Adrenal gland (tissue), 12 donors: ENCODE results near the gene NEGR1. TPM values are rescaled to one million over a fixed set of nuclear protein-coding genes. Genes with fewer than 3 reads are reported as not detected.

Experiments
- DNase-seq, 7 donors: peaks; one replicate each; pipeline ENCODE4 v3.0.0-alpha.2; 2019 to 2020
- H3K27ac ChIP-seq, 5 donors: fragments of 200-600 bp; sonication (generic) in 4 of 5; 1 replicate in 3 of 5; 2 replicates in 2 of 5; pipeline versions ENCODE4 v1.5.1 to v1.8.0; 2016 to 2020; ENCODE audit warnings: mild to moderate bottlenecking in 1 of 5
- H3K27me3 ChIP-seq: fragments of 200-600 bp; 2 replicates; pipeline ENCODE4 v1.8.0; 2021
- H3K36me3 ChIP-seq, 2 donors: fragments of 200-600 bp; replicated peaks in 1 of 2; 1 replicate in 1 of 2; 2 replicates in 1 of 2; pipeline versions ENCODE4 v1.5.1 to v1.8.0; 2018 to 2022
- H3K4me1 ChIP-seq, 2 donors: fragments of 200-600 bp; replicated peaks in 1 of 2; 1 replicate in 1 of 2; 2 replicates in 1 of 2; pipeline versions ENCODE4 v1.5.1 to v1.8.0; 2018 to 2021
- H3K4me3 ChIP-seq, 4 donors: fragments of 200-600 bp; sonication (generic) in 3 of 4; one replicate each; pipeline ENCODE4 v1.5.1; 2016 to 2018
- H3K9me3 ChIP-seq, 3 donors: fragments of 200-600 bp; sonication (generic) in 1 of 3; replicated peaks in 1 of 3; 1 replicate in 2 of 3; 2 replicates in 1 of 3; pipeline versions ENCODE4 v1.5.1 to v1.8.0; 2016 to 2021
- CTCF ChIP-seq, 6 experiments: fragments of 450-650 bp in 4 of 6; fragments of 200-600 bp in 2 of 6; sonication (generic) in 1 of 6; IDR thresholded peaks; 1 replicate in 5 of 6; 2 replicates in 1 of 6; pipeline versions ENCODE4 v1.5.1 to v1.8.0; 2016 to 2021; ENCODE audit warnings: antibody characterized with exemption in 6 of 6, mild to moderate bottlenecking in 2 of 6, moderate library complexity in 1 of 6
- POLR2A ChIP-seq, 2 donors: fragments of 450-650 bp; IDR thresholded peaks; one replicate each; pipeline ENCODE4 v1.6.1; 2017; ENCODE audit warnings: antibody characterized with exemption in 2 of 2, mild to moderate bottlenecking in 2 of 2, moderate library complexity in 1 of 2
- WGBS, 4 donors: extraction: QIAGEN DNeasy Blood & Tissue Kit in 2 of 4; methylation state at CpG; one replicate each; pipeline versions ENCODE4 v1.1.5 to v1.1.7; 2013 to 2017; 5-methylcytosine and 5-hydroxymethylcytosine counted together
- intact Hi-C, 2 donors: fragments of 100-400 bp; cut with DNase I; formaldehyde crosslinking; loops; one replicate each; pipeline versions ENCODE4 v1.14.1 to v1.15.0; 2022 to 2023
- polyA plus RNA-seq, 3 donors: library from polyadenylated mRNA; stranded (reverse); fragments of 200-250 nt in 2 of 3; fragments of 350-450 nt in 1 of 3; fragmentation: Illumina TruSeq in 1 of 3; extraction: RNeasy Lipid Tissue Mini Kit (QIAGEN cat#74804) in 1 of 3; gene quantifications; one replicate each; pipeline ENCODE4 v1.2.3, GENCODE V29; 2013 to 2014
- total RNA-seq, 9 donors: library from RNA; depleted of rRNA in 4 of 9; stranded (reverse); fragments of >200 nt in 4 of 9; fragments of 120-200 nt in 1 of 9; fragmentation: NEBNext Ultra II Directional in 1 of 9; extraction: Animal tissue kit (Norgen Biotek cat#: 25700) in 1 of 9; gene quantifications; one replicate each; pipeline versions ENCODE4 v1.1.0 to v1.2.4, GENCODE V29; 2013 to 2023
- donor health status: healthy with polysubstance abuse.
- donor health status: Bipolar disorder and iron deficiency.
- donor health status: DM: yes; HTN: yes; CAD: no.
- donor health status: DM: no; HTN: no; CAD: no.
- donor health status: DM: no; HTN: no; CAD: no.
- donor health status: DM: yes; HTN: yes; CAD: no.

Gene NEGR1
- total and polyA plus RNA-seq, 12 donors = 1.1 to 7.4 (median 4.0) TPM

- no peaks in the 10 kb centered on the region for H3K27me3 ChIP-seq
- no peak for DNase-seq
- 46 to 71% (median 59%) methylated on average over 1 of the region's 1 CpG for WGBS, 4 donors
- no peaks in the 10 kb centered on the region for H3K4me1 ChIP-seq
- no peak overlapping the region for H3K4me3 ChIP-seq
- H3K27ac ChIP-seq = no peak overlapping the region
- TF ChIP-seq CTCF (IDR thresholded peaks at IDR 0.05) = no peak
- no peak for TF ChIP-seq POLR2A (IDR thresholded peaks at IDR 0.05)
- intact Hi-C loops = no loop called here
- no peaks in the 10 kb centered on the region for H3K9me3 ChIP-seq
- no peaks in the 10 kb centered on the region for H3K36me3 ChIP-seq
Observed at GRCh38 chr1:71857862-71858261, 424.5 kb downstream of the NEGR1 start.

- H3K27ac ChIP-seq = no peak overlapping the region
- H3K36me3 ChIP-seq = no peaks in the 10 kb centered on the region
- intact Hi-C loops = no loop called here
- H3K9me3 ChIP-seq = no peaks in the 10 kb centered on the region
- no peaks in the 10 kb centered on the region for H3K27me3 ChIP-seq
- no peak for DNase-seq
- WGBS, 4 donors = 71 to 83% (median 79%) methylated on average over 2 of the region's 2 CpGs
- no peaks in the 10 kb centered on the region for H3K4me1 ChIP-seq
- H3K4me3 ChIP-seq = no peak overlapping the region
- TF ChIP-seq POLR2A (IDR thresholded peaks at IDR 0.05) (no peak), CTCF (IDR thresholded peaks at IDR 0.05) (no peak)
Observed at GRCh38 chr1:71853360-71853759, 429.0 kb downstream of the NEGR1 start.

- Histone ChIP-seq H3K27ac (no peak overlapping the region), H3K9me3 (no peaks in the 10 kb centered on the region), H3K27me3 (no peaks in the 10 kb centered on the region), H3K36me3 (no peaks in the 10 kb centered on the region), H3K4me1 (no peaks in the 10 kb centered on the region), H3K4me3 (no peak overlapping the region)
- intact Hi-C loops = no loop called here
- TF ChIP-seq POLR2A (IDR thresholded peaks at IDR 0.05) (no peak), CTCF (IDR thresholded peaks at IDR 0.05) (no peak)
- DNase-seq = no peak
- WGBS, 4 donors = 61 to 67% (median 65%) methylated on average over 3 of the region's 3 CpGs
Observed at GRCh38 chr1:71850936-71851335, 431.4 kb downstream of the NEGR1 start.

- Histone ChIP-seq H3K27ac (no peak overlapping the region), H3K27me3 (no peaks in the 10 kb centered on the region), H3K36me3 (no peaks in the 10 kb centered on the region), H3K4me1 (no peaks in the 10 kb centered on the region), H3K9me3 (no peaks in the 10 kb centered on the region), H3K4me3 (no peak overlapping the region)
- DNase-seq = no peak
- intact Hi-C loops = no loop called here
- TF ChIP-seq POLR2A (IDR thresholded peaks at IDR 0.05) = no peak
- TF ChIP-seq CTCF (IDR thresholded peaks at IDR 0.05) = no peak
Observed at GRCh38 chr1:71850515-71850914, 431.8 kb downstream of the NEGR1 start.
